H1 (cell line): ENCODE data around the gene SYT17. TPM values are rescaled to one million over a fixed set of nuclear protein-coding genes. Genes with fewer than 3 reads are reported as not detected.

ENCODE experiments used
- CTCF ChIA-PET: fragments of 300-600 bp; sonication (Branson Sonifier 250); formaldehyde crosslinking; loops from one replicate; lab custom pipeline; 2021; ENCODE audit not compliant: partially characterized antibody; lab: Charles Lee
- POLR2A ChIA-PET: fragments of 300-600 bp; sonication (Branson Sonifier 250); formaldehyde crosslinking; loops from one replicate; lab custom pipeline; 2021; ENCODE audit warnings: inconsistent platforms; ENCODE audit not compliant: partially characterized antibody; lab: Charles Lee
- DNase-seq, 2 experiments: peaks; one replicate each; pipeline versions ENCODE4 v3.0.0 to v3.0.0-alpha.2; 2010 to 2022; ENCODE audit warnings: low spot score in 2 of 2, low read depth in 1 of 2, mixed read lengths in 1 of 2
- FAIRE-seq: peaks from 2 replicates; lab custom pipeline; 2011; peaks lifted over from hg19 to GRCh38; lab: Jason Lieb, UNC
- H2AFZ ChIP-seq: 2 replicates; pipeline ENCODE4 v1.8.1; 2012; ENCODE audit warnings: low read length, inconsistent platforms
- H2AK5ac ChIP-seq: 2 replicates; pipeline ENCODE4 v1.6.1; 2013; ENCODE audit warnings: low read depth, low read length
- H2BK120ac ChIP-seq: replicated peaks from 2 replicates; pipeline ENCODE3; 2013; ENCODE audit warnings: low read depth, low read length, inconsistent platforms
- H2BK12ac ChIP-seq: 2 replicates; pipeline ENCODE4 v1.6.1; 2013; ENCODE audit warnings: low read depth, low read length
- H2BK15ac ChIP-seq: 2 replicates; pipeline ENCODE4 v1.6.1; 2013; ENCODE audit warnings: low read length
- H2BK20ac ChIP-seq: 2 replicates; pipeline ENCODE4 v1.6.1; 2013; ENCODE audit warnings: low read length
- H2BK5ac ChIP-seq: 2 replicates; pipeline ENCODE4 v1.6.1; 2013; ENCODE audit warnings: low read depth, low read length
- H3K14ac ChIP-seq: 2 replicates; pipeline ENCODE4 v1.6.1; 2013; ENCODE audit warnings: inconsistent platforms; ENCODE audit not compliant: insufficient read length
- H3K18ac ChIP-seq: 2 replicates; pipeline ENCODE4 v1.6.1; 2013; ENCODE audit warnings: low read length; ENCODE audit errors: extremely low read depth
- H3K23ac ChIP-seq: 2 replicates; pipeline ENCODE4 v1.6.1; 2013; ENCODE audit warnings: inconsistent platforms; ENCODE audit not compliant: insufficient read length
- H3K23me2 ChIP-seq: 2 replicates; pipeline ENCODE4 v1.6.1; 2013; ENCODE audit warnings: low read depth, low read length
- H3K27ac ChIP-seq: 2 replicates; pipeline ENCODE4 v1.6.1; 2011; ENCODE audit warnings: low read depth, low read length, inconsistent platforms
- H3K27me3 ChIP-seq, 4 experiments: replicated peaks in 1 of 4; 1 replicate in 1 of 4; 2 replicates in 3 of 4; pipeline versions ENCODE4 v1.6.1 to v1.8.1; 2011 to 2013; ENCODE audit warnings: low read length in 3 of 4, mild to moderate bottlenecking in 3 of 4, inconsistent platforms in 2 of 4, mixed read lengths in 2 of 4, moderate library complexity in 1 of 4; ENCODE audit not compliant: control insufficient read depth in 3 of 4, insufficient read depth in 3 of 4; ENCODE audit errors: extremely low read depth in 1 of 4
- H3K36me3 ChIP-seq, 4 experiments: 2 replicates each; pipeline versions ENCODE4 v1.6.1 to v1.8.1; 2011 to 2013; ENCODE audit warnings: mild to moderate bottlenecking in 4 of 4, low read length in 3 of 4, moderate library complexity in 2 of 4, control low read depth in 1 of 4, inconsistent platforms in 1 of 4; ENCODE audit not compliant: insufficient read depth in 4 of 4, control insufficient read depth in 2 of 4
- H3K4ac ChIP-seq: replicated peaks from 2 replicates; pipeline ENCODE3; 2013; ENCODE audit warnings: low read length, low read depth, mixed read lengths, inconsistent platforms; ENCODE audit not compliant: insufficient read length
- H3K4me1 ChIP-seq, 4 experiments: replicated peaks in 1 of 4; 1 replicate in 1 of 4; 2 replicates in 3 of 4; pipeline versions ENCODE4 v1.6.1 to v1.8.1; 2011 to 2013; ENCODE audit warnings: low read length in 3 of 4, inconsistent platforms in 2 of 4, mixed read lengths in 1 of 4; ENCODE audit not compliant: insufficient read depth in 4 of 4, control insufficient read depth in 3 of 4
- H3K4me2 ChIP-seq, 2 experiments: 2 replicates each; pipeline versions ENCODE4 v1.6.1 to v1.8.1; 2011 to 2013; ENCODE audit warnings: low read depth in 2 of 2, low read length in 2 of 2, control low read depth in 1 of 2, inconsistent platforms in 1 of 2, mild to moderate bottlenecking in 1 of 2; ENCODE audit not compliant: insufficient read depth in 1 of 2
- H3K4me3 ChIP-seq, 4 experiments: fragments of 200-600, 300-600 bp in 1 of 4; sonication (generic), shearing (Covaris generic), sonication (Bioruptor Twin) in 1 of 4; 2 replicates each; pipeline versions ENCODE4 v1.5.1 to v1.8.1; 2011 to 2016; ENCODE audit warnings: low read length in 4 of 4, low read depth in 3 of 4, control low read depth in 2 of 4, inconsistent platforms in 2 of 4, mild to moderate bottlenecking in 2 of 4, mixed read lengths in 1 of 4, moderate library complexity in 1 of 4; ENCODE audit not compliant: insufficient read depth in 2 of 4; ENCODE audit errors: extremely low read depth in 1 of 4
- H3K56ac ChIP-seq: replicated peaks from 2 replicates; pipeline ENCODE3; 2013; ENCODE audit warnings: low read depth, mild to moderate bottlenecking, mixed read lengths, low read length, inconsistent platforms; ENCODE audit not compliant: insufficient read length
- H3K79me1 ChIP-seq: 2 replicates; pipeline ENCODE4 v1.6.1; 2013; ENCODE audit warnings: low read depth, low read length, control low read depth
- H3K79me2 ChIP-seq, 2 experiments: 2 replicates each; pipeline versions ENCODE4 v1.6.1 to v1.8.1; 2012 to 2013; ENCODE audit warnings: low read length in 2 of 2, mild to moderate bottlenecking in 2 of 2, inconsistent platforms in 1 of 2; ENCODE audit not compliant: insufficient read depth in 2 of 2, control insufficient read depth in 1 of 2
- H3K9ac ChIP-seq, 4 experiments: replicated peaks in 1 of 4; 1 replicate in 1 of 4; 2 replicates in 3 of 4; pipeline versions ENCODE4 v1.6.1 to v1.8.1; 2011 to 2013; ENCODE audit warnings: low read depth in 3 of 4, low read length in 3 of 4, control low read depth in 2 of 4, mild to moderate bottlenecking in 2 of 4, moderate library complexity in 2 of 4, inconsistent platforms in 1 of 4; ENCODE audit errors: extremely low read depth in 1 of 4
- H3K9me3 ChIP-seq, 2 experiments: 2 replicates each; pipeline versions ENCODE4 v1.6.1 to v1.8.1; 2012 to 2013; ENCODE audit warnings: mild to moderate bottlenecking in 2 of 2, moderate library complexity in 2 of 2, control low read depth in 1 of 2, inconsistent platforms in 1 of 2, low read depth in 1 of 2, low read length in 1 of 2, mixed read lengths in 1 of 2; ENCODE audit not compliant: insufficient read depth in 2 of 2
- H4K20me1 ChIP-seq, 2 experiments: replicated peaks in 1 of 2; 2 replicates each; pipeline versions ENCODE3 to v1.8.1; 2011 to 2013; ENCODE audit warnings: inconsistent platforms in 2 of 2, low read length in 2 of 2, mild to moderate bottlenecking in 1 of 2; ENCODE audit not compliant: insufficient read depth in 2 of 2, control insufficient read depth in 1 of 2
- H4K5ac ChIP-seq: 2 replicates; pipeline ENCODE4 v1.6.1; 2013; ENCODE audit warnings: low read length, low read depth, mixed read lengths, inconsistent platforms; ENCODE audit not compliant: insufficient read length
- H4K8ac ChIP-seq: 2 replicates; pipeline ENCODE4 v1.8.0; 2013; ENCODE audit warnings: mild to moderate bottlenecking, moderate library complexity, low read length, inconsistent platforms; ENCODE audit not compliant: insufficient read depth; ENCODE audit errors: extremely low read depth
- H4K91ac ChIP-seq: replicated peaks from 2 replicates; pipeline ENCODE3; 2013; ENCODE audit warnings: low read length, mixed read lengths, inconsistent platforms; ENCODE audit not compliant: insufficient read length
- BCL11A ChIP-seq, 2 experiments: IDR thresholded peaks; one replicate each; pipeline ENCODE4 v1.6.1; 2011; ENCODE audit warnings: low read depth in 2 of 2, low read length in 2 of 2, mild to moderate bottlenecking in 2 of 2
- WGBS, 2 experiments: shearing (Covaris generic) in 1 of 2; methylation state at CpG; one replicate each; pipeline versions ENCODE4 v1.1.6 to v1.1.7; 2013 to 2015; ENCODE audit warnings: low lambda C conversion rate in 2 of 2, mixed read lengths in 2 of 2, inconsistent platforms in 1 of 2, low coverage in 1 of 2, missing lambda C conversion rate in 1 of 2; ENCODE audit not compliant: insufficient replicate concordance in 2 of 2, insufficient coverage in 1 of 2, insufficient read length in 1 of 2; ENCODE audit errors: extremely low coverage in 1 of 2, missing lambda C conversion rate in 1 of 2; 5-methylcytosine and 5-hydroxymethylcytosine counted together
- polyA plus RNA-seq, 7 experiments: library from polyadenylated mRNA; depleted of rRNA in 3 of 7; stranded (reverse) in 5 of 7; unstranded in 2 of 7; fragments of >200 nt in 5 of 7; fragments of 200-250 nt in 2 of 7; gene quantifications; 1 replicate in 5 of 7; 2 replicates in 1 of 7; 4 replicates in 1 of 7; pipeline versions ENCODE4 v1.2.1 to v1.2.3, GENCODE V29; 2011 to 2013; ENCODE audit warnings: missing spikeins in 2 of 7, mixed read lengths in 2 of 7
- total RNA-seq: library from RNA; stranded (reverse); fragmentation: NEBNext Ultra II Directional; extraction: Animal tissue kit (Norgen Biotek cat#: 25700); gene quantifications from 2 replicates; pipeline ENCODE4 v1.2.1, GENCODE V29; 2021

Gene SYT17
- total and polyA plus RNA-seq, 2 of the 8 experiments (the other 6 are each of a cell fraction or from before 2014, with no cell fraction given): 5.8 to 18.1 TPM

GRCh38 chr16:19235478-19235877 is 67.4 kb downstream of the SYT17 start:
- DNase-seq: no peak
- Histone ChIP-seq H3K79me1 (no peaks in the 10 kb centered on the region), H3K36me3 (no peaks in the 10 kb centered on the region), H3K23ac (no peak overlapping the region), H3K9ac (no peak overlapping the region), H4K20me1 (no peaks in the 10 kb centered on the region), H3K23me2 (no peaks in the 10 kb centered on the region), H3K79me2 (no peaks in the 10 kb centered on the region), H3K27ac (no peak overlapping the region), H2AFZ (no peak overlapping the region), H4K8ac (no peak overlapping the region), H4K5ac (no peak overlapping the region), H2BK15ac (no peak overlapping the region), H3K14ac (no peak overlapping the region), H3K4me2 (no peak overlapping the region), H4K91ac (no peak overlapping the region), H3K9me3 (peaks cover 4 to 16% of the 10 kb centered on the region in 2 experiments; a peak in 3 of 4 replicates), H2BK12ac (no peak overlapping the region), H2BK5ac (no peak overlapping the region), H3K4me3 (no peak overlapping the region), H3K27me3 (no peaks in the 10 kb centered on the region), H3K56ac (no peak overlapping the region), H3K18ac (no peak overlapping the region), H3K4ac (no peak overlapping the region), H2AK5ac (no peak overlapping the region), H2BK120ac (no peak overlapping the region), H3K4me1 (no peaks in the 10 kb centered on the region), H2BK20ac (no peak overlapping the region)
- FAIRE-seq: no peak
- 91% methylated on average over 4 of the region's 4 CpGs; no CpG with 5 or more reads in 1 of the 2 experiments for WGBS, 2 experiments
- ChIA-PET CTCF (interaction anchor here (1.1 kb wide), 1 partner anchor 12 kb away, joined by 6 read pairs; no protein-coding TSS in a partner anchor), POLR2A (no interaction called here)
- TF ChIP-seq BCL11A (IDR thresholded peaks at IDR 0.05; ENCODE audit: low read depth in 2 of 2, low read length in 2 of 2): no peak
